SK-N-SH (cell line): Measurements from ENCODE around the gene GVQW3.

Source experiments
- EP300 ChIP-seq, 2 experiments: IDR thresholded peaks; 2 replicates each; pipeline versions ENCODE4 v1.4.0 to v1.6.1; 2012; ENCODE audit warnings: borderline replicate concordance in 1 of 2, low read depth in 1 of 2, low read length in 1 of 2
- FOXM1 ChIP-seq: IDR thresholded peaks from 2 replicates; pipeline ENCODE4 v1.4.0; 2012; ENCODE audit warnings: low read depth, mild to moderate bottlenecking
- GABPA ChIP-seq: IDR thresholded peaks from 2 replicates; pipeline ENCODE4 v1.4.0; 2012; ENCODE audit warnings: low read depth, mild to moderate bottlenecking
- POLR2AphosphoS5 ChIP-seq: IDR thresholded peaks from 2 replicates; pipeline ENCODE4 v1.6.1; 2012; ENCODE audit warnings: low read depth, low read length
- RFX5 ChIP-seq: IDR thresholded peaks from 2 replicates; pipeline ENCODE4 v1.6.1; 2012; ENCODE audit warnings: mild to moderate bottlenecking, improper control_type of control experiment, low read length
- RXRA ChIP-seq: IDR thresholded peaks from 2 replicates; pipeline ENCODE4 v1.4.0; 2012; ENCODE audit warnings: low read depth, mild to moderate bottlenecking, borderline replicate concordance
- SIN3A ChIP-seq: IDR thresholded peaks from 2 replicates; pipeline ENCODE4 v1.6.1; 2012; ENCODE audit warnings: low read depth, mild to moderate bottlenecking, low read length, moderate library complexity, borderline replicate concordance
- SMC3 ChIP-seq: IDR thresholded peaks from 2 replicates; pipeline ENCODE4 v1.6.1; 2012; ENCODE audit warnings: low read depth, low read length, improper control_type of control experiment
- TAF1 ChIP-seq: IDR thresholded peaks from 2 replicates; pipeline ENCODE4 v1.6.1; 2012; ENCODE audit warnings: low read depth, mild to moderate bottlenecking, low read length, moderate library complexity, borderline replicate concordance
- TCF12 ChIP-seq: IDR thresholded peaks from 2 replicates; pipeline ENCODE4 v1.4.0; 2012
- TEAD4 ChIP-seq: IDR thresholded peaks from 2 replicates; pipeline ENCODE4 v1.4.0; 2012; ENCODE audit warnings: mild to moderate bottlenecking, borderline replicate concordance; ENCODE audit not compliant: insufficient read depth
- TF ChIP-seq, protein P1 (sequence below): fragments of 200-600 bp; sonication (generic); IDR thresholded peaks from 2 replicates; pipeline ENCODE4 v1.6.1; 2017; ENCODE audit warnings: antibody characterized with exemption, mild to moderate bottlenecking, moderate library complexity
- TF ChIP-seq, protein P2 (sequence below): IDR thresholded peaks from 2 replicates; pipeline ENCODE4 v1.6.1; 2012; ENCODE audit warnings: mild to moderate bottlenecking, low read depth, low read length, moderate library complexity
- TF ChIP-seq, protein P3 (sequence below): fragments of 150-350 bp; IDR thresholded peaks from 2 replicates; pipeline ENCODE4 v1.6.1; 2017; ENCODE audit warnings: antibody characterized with exemption, low read length, low read depth, borderline replicate concordance

DNA sequence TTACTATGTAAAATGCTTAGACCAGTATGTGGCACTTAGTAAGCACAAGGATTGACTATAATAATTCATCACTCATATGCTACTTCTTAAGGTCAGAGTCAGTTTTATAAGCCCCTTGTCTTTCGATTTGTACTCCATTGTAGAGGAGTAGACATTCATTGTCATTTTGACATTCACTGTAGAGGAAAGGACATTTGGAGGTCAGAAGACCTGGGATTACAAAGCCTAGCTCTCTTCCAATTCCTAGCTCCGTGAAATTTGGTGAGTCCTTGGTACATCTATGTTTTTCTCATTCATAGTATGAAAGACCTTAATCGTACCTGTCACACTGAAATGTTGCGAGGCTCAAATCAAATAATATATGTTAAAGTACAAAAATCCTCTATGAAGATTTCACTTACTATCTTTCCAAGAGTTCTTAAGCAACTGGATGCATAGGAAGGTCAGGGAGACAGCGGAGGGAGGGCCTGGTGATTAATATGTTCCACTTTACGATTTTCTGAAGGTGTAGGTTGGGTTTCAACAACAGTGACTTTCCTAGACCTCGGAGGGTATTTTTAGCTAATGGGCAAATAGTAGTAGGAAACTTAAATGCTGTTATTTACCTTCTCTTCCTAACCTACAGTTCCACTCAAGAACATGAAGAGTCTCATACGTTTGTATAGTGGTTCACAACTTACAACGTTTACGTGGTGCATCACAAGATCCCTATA is 62.3 kb downstream of the GVQW3 start:
- TF ChIP-seq SMC3: no peak
- no peak for TF ChIP-seq RXRA
- TF ChIP-seq TCF12: no peak
- TF ChIP-seq RFX5: no peak
- TF ChIP-seq FOXM1: no peak
- TF ChIP-seq, protein P1, sequence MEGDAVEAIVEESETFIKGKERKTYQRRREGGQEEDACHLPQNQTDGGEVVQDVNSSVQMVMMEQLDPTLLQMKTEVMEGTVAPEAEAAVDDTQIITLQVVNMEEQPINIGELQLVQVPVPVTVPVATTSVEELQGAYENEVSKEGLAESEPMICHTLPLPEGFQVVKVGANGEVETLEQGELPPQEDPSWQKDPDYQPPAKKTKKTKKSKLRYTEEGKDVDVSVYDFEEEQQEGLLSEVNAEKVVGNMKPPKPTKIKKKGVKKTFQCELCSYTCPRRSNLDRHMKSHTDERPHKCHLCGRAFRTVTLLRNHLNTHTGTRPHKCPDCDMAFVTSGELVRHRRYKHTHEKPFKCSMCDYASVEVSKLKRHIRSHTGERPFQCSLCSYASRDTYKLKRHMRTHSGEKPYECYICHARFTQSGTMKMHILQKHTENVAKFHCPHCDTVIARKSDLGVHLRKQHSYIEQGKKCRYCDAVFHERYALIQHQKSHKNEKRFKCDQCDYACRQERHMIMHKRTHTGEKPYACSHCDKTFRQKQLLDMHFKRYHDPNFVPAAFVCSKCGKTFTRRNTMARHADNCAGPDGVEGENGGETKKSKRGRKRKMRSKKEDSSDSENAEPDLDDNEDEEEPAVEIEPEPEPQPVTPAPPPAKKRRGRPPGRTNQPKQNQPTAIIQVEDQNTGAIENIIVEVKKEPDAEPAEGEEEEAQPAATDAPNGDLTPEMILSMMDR: no peak
- TF ChIP-seq, protein P2, sequence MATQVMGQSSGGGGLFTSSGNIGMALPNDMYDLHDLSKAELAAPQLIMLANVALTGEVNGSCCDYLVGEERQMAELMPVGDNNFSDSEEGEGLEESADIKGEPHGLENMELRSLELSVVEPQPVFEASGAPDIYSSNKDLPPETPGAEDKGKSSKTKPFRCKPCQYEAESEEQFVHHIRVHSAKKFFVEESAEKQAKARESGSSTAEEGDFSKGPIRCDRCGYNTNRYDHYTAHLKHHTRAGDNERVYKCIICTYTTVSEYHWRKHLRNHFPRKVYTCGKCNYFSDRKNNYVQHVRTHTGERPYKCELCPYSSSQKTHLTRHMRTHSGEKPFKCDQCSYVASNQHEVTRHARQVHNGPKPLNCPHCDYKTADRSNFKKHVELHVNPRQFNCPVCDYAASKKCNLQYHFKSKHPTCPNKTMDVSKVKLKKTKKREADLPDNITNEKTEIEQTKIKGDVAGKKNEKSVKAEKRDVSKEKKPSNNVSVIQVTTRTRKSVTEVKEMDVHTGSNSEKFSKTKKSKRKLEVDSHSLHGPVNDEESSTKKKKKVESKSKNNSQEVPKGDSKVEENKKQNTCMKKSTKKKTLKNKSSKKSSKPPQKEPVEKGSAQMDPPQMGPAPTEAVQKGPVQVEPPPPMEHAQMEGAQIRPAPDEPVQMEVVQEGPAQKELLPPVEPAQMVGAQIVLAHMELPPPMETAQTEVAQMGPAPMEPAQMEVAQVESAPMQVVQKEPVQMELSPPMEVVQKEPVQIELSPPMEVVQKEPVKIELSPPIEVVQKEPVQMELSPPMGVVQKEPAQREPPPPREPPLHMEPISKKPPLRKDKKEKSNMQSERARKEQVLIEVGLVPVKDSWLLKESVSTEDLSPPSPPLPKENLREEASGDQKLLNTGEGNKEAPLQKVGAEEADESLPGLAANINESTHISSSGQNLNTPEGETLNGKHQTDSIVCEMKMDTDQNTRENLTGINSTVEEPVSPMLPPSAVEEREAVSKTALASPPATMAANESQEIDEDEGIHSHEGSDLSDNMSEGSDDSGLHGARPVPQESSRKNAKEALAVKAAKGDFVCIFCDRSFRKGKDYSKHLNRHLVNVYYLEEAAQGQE: no peak
- TF ChIP-seq TAF1: no peak
- no peak for TF ChIP-seq EP300 (IDR thresholded peaks at IDR 0.05; ENCODE audit: borderline replicate concordance in 1 of 2, low read depth in 1 of 2, low read length in 1 of 2)
- no peak for TF ChIP-seq SIN3A
- TF ChIP-seq TEAD4: no peak
- no peak for TF ChIP-seq GABPA
- TF ChIP-seq, protein P3, sequence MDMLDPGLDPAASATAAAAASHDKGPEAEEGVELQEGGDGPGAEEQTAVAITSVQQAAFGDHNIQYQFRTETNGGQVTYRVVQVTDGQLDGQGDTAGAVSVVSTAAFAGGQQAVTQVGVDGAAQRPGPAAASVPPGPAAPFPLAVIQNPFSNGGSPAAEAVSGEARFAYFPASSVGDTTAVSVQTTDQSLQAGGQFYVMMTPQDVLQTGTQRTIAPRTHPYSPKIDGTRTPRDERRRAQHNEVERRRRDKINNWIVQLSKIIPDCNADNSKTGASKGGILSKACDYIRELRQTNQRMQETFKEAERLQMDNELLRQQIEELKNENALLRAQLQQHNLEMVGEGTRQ: no peak
- no peak for TF ChIP-seq POLR2AphosphoS5
